WI38 (cell line): Measurements from ENCODE around the gene MACF1.

Experiments used
- H3K4me3 ChIP-seq: 2 replicates; pipeline ENCODE4 v1.5.1; 2011; ENCODE audit warnings: low read depth, mild to moderate bottlenecking, control low read depth, low read length
- CTCF ChIP-seq: IDR thresholded peaks from 2 replicates; pipeline ENCODE4 v1.5.1; 2012; ENCODE audit warnings: low read depth, mild to moderate bottlenecking, control low read depth, low read length

Gene MACF1

GRCh38 chr1:39294531-39294930, 90.0 kb downstream of the MACF1 start:
- no peak for TF ChIP-seq CTCF
- H3K4me3 ChIP-seq, result no peak overlapping the region

GRCh38 chr1:39295901-39296300, 91.4 kb downstream of the MACF1 start:
- no peak for TF ChIP-seq CTCF
- no peak overlapping the region for H3K4me3 ChIP-seq

- H3K4me3 ChIP-seq, result no peak overlapping the region
- TF ChIP-seq CTCF, result no peak
These were observed 93.1 kb downstream of the MACF1 start for GRCh38 chr1:39297551-39297950.

GRCh38 chr1:39301606-39302005, 97.1 kb downstream of the MACF1 start:
- no peak for TF ChIP-seq CTCF
- no peak overlapping the region for H3K4me3 ChIP-seq

GRCh38 chr1:39305555-39305954, 101.1 kb downstream of the MACF1 start:
- no peak overlapping the region for H3K4me3 ChIP-seq
- TF ChIP-seq CTCF, result no peak

- TF ChIP-seq CTCF, result no peak
- H3K4me3 ChIP-seq, result no peak overlapping the region
These were observed 105.5 kb downstream of the MACF1 start for GRCh38 chr1:39310015-39310414.

GRCh38 chr1:39310691-39311090, 106.2 kb downstream of the MACF1 start:
- no peak overlapping the region for H3K4me3 ChIP-seq
- TF ChIP-seq CTCF, result no peak
